CD14-positive monocyte (primary cell): ENCODE results near the gene ATRX. TPM values are rescaled to one million over a fixed set of nuclear protein-coding genes. Genes with fewer than 3 reads are reported as not detected.

ENCODE experiments used
- DNase-seq, 3 donors: peaks; one replicate each; pipeline ENCODE4 v3.0.0-alpha.2; 2011 to 2022
- H2AFZ ChIP-seq: 2 replicates; pipeline ENCODE4 v1.6.0; 2012; ENCODE audit warnings: mild to moderate bottlenecking, low read depth, low read length, inconsistent platforms; ENCODE audit not compliant: insufficient read depth, poor library complexity, severe bottlenecking
- H3K27ac ChIP-seq, 2 donors: 1 replicate in 1 of 2; 2 replicates in 1 of 2; pipeline ENCODE4 v1.5.1; 2012 to 2013; ENCODE audit warnings: low read length in 2 of 2, control low read depth in 1 of 2, inconsistent platforms in 1 of 2, low read depth in 1 of 2, mild to moderate bottlenecking in 1 of 2
- H3K27me3 ChIP-seq, 2 donors: one replicate each; pipeline versions ENCODE4 v1.6.0 to v1.6.1; 2011 to 2013; ENCODE audit warnings: low read length in 2 of 2; ENCODE audit not compliant: control insufficient read depth in 2 of 2, insufficient read depth in 2 of 2
- H3K36me3 ChIP-seq, 2 donors: replicated peaks in 1 of 2; 1 replicate in 1 of 2; 2 replicates in 1 of 2; pipeline versions ENCODE4 v1.5.1 to v1.6.1; 2012 to 2013; ENCODE audit warnings: low read length in 2 of 2, control low read depth in 1 of 2, inconsistent platforms in 1 of 2, mild to moderate bottlenecking in 1 of 2; ENCODE audit not compliant: insufficient read depth in 2 of 2, control insufficient read depth in 1 of 2
- H3K4me1 ChIP-seq, 2 donors: 1 replicate in 1 of 2; 2 replicates in 1 of 2; pipeline versions ENCODE4 v1.5.1 to v1.6.1; 2012 to 2013; ENCODE audit warnings: low read length in 2 of 2, control low read depth in 1 of 2, inconsistent platforms in 1 of 2, mild to moderate bottlenecking in 1 of 2, moderate library complexity in 1 of 2; ENCODE audit not compliant: insufficient read depth in 2 of 2, control insufficient read depth in 1 of 2
- H3K4me2 ChIP-seq: replicated peaks from 2 replicates; pipeline ENCODE3; 2012; ENCODE audit warnings: low read length, moderate library complexity, mild to moderate bottlenecking; ENCODE audit not compliant: poor library complexity, severe bottlenecking; ENCODE audit errors: extremely low read depth
- H3K4me3 ChIP-seq, 3 experiments: fragments of 200-600 bp in 1 of 3; sonication (generic) in 1 of 3; replicated peaks in 1 of 3; 1 replicate in 2 of 3; 2 replicates in 1 of 3; pipeline ENCODE4 v1.5.1; 2011 to 2013; ENCODE audit warnings: low read length in 3 of 3, mild to moderate bottlenecking in 3 of 3, control low read depth in 2 of 3, low read depth in 2 of 3, inconsistent platforms in 1 of 3, moderate library complexity in 1 of 3
- H3K79me2 ChIP-seq: 2 replicates; pipeline ENCODE4 v1.6.0; 2012; ENCODE audit warnings: mild to moderate bottlenecking, control low read depth, inconsistent platforms, low read length, moderate library complexity; ENCODE audit not compliant: insufficient read depth
- H3K9ac ChIP-seq: 2 replicates; pipeline ENCODE4 v1.6.0; 2017; ENCODE audit warnings: low read length, mild to moderate bottlenecking; ENCODE audit not compliant: insufficient read depth, poor library complexity, severe bottlenecking
- H3K9me3 ChIP-seq, 2 donors: replicated peaks in 1 of 2; 1 replicate in 1 of 2; 2 replicates in 1 of 2; pipeline versions ENCODE4 v1.5.1 to v1.6.1; 2012 to 2013; ENCODE audit warnings: low read length in 2 of 2, control low read depth in 1 of 2; ENCODE audit not compliant: control insufficient read depth in 1 of 2, insufficient read depth in 1 of 2
- H4K20me1 ChIP-seq: 2 replicates; pipeline ENCODE4 v1.6.0; 2012; ENCODE audit warnings: mild to moderate bottlenecking, low read length, control low read depth, moderate library complexity; ENCODE audit not compliant: insufficient read depth
- H3K27ac Mint-ChIP-seq, 7 donors: one replicate each; pipeline ENCODE4 v1.8.0; 2020; ENCODE audit warnings: mild to moderate bottlenecking in 7 of 7, mixed read lengths in 7 of 7, moderate library complexity in 6 of 7, inconsistent platforms in 2 of 7
- H3K27me3 Mint-ChIP-seq, 3 donors: one replicate each; pipeline ENCODE4 v1.8.0; 2021 to 2022; ENCODE audit warnings: low read depth in 3 of 3, mild to moderate bottlenecking in 3 of 3, mixed read lengths in 3 of 3, moderate library complexity in 3 of 3, inconsistent platforms in 1 of 3
- H3K36me3 Mint-ChIP-seq, 2 donors: one replicate each; pipeline ENCODE4 v1.8.0; 2020; ENCODE audit warnings: mixed read lengths in 2 of 2, inconsistent platforms in 1 of 2, mild to moderate bottlenecking in 1 of 2
- H3K4me1 Mint-ChIP-seq: one replicate; pipeline ENCODE4 v1.8.0; 2020; ENCODE audit warnings: mild to moderate bottlenecking, mixed read lengths
- H3K4me3 Mint-ChIP-seq, 2 donors: one replicate each; pipeline ENCODE4 v1.8.0; 2020; ENCODE audit warnings: mild to moderate bottlenecking in 2 of 2, mixed read lengths in 2 of 2, moderate library complexity in 1 of 2
- H3K9me3 Mint-ChIP-seq, 7 donors: one replicate each; pipeline ENCODE4 v1.8.0; 2020 to 2022; ENCODE audit warnings: mixed read lengths in 7 of 7, mild to moderate bottlenecking in 6 of 7, moderate library complexity in 6 of 7, inconsistent platforms in 2 of 7
- CTCF ChIP-seq: fragments of 200-600 bp; IDR thresholded peaks from one replicate; pipeline ENCODE4 v1.8.0; 2022; ENCODE audit warnings: antibody characterized with exemption, mild to moderate bottlenecking
- WGBS: methylation state at CpG from one replicate; pipeline ENCODE4 v1.1.5; 2013; ENCODE audit warnings: missing lambda C conversion rate; ENCODE audit not compliant: insufficient coverage; 5-methylcytosine and 5-hydroxymethylcytosine counted together
- intact Hi-C, 2 donors: fragments of 100-400 bp; cut with micrococcal nuclease; formaldehyde crosslinking; loops; one replicate each; pipeline versions ENCODE4 v1.15.0 to v1.15.1; 2023
- polyA plus RNA-seq, 3 donors: library from polyadenylated mRNA; depleted of rRNA in 1 of 3; unstranded in 2 of 3; stranded (reverse) in 1 of 3; fragments of 300-500 nt in 2 of 3; fragments of >200 nt in 1 of 3; fragmentation: Illumina TruSeq in 2 of 3; gene quantifications; 1 replicate in 2 of 3; 2 replicates in 1 of 3; pipeline ENCODE4 v1.2.3, GENCODE V29; 2012 to 2021

The ATRX gene
- polyA plus RNA-seq, 3 donors = 8.6 to 18.3 (median 17.3) TPM

- H2AFZ ChIP-seq = no peak overlapping the region
- H3K9me3 ChIP-seq = no peaks in the 10 kb centered on the region
- H3K79me2 ChIP-seq = peaks cover 66% of the 10 kb centered on the region
- no peak for TF ChIP-seq CTCF
- no CpG with 5 or more reads among the region's 4 CpGs for WGBS
- Mint-ChIP-seq H3K9me3 (peaks cover 0 to 7% (median 2%) of the 10 kb centered on the region in 7 donors), H3K4me3 (no peak overlapping the region), H3K36me3 (no peaks in the 10 kb centered on the region), H3K27me3 (no peaks in the 10 kb centered on the region), H3K27ac (peak overlapping the region in 1 of 7 donors; percentile 60), H3K4me1 (peaks cover 19% of the 10 kb centered on the region)
- no peaks in the 10 kb centered on the region for H3K4me1 ChIP-seq
- no peak overlapping the region for H3K4me2 ChIP-seq
- H3K27ac ChIP-seq = no peak overlapping the region
- no peak overlapping the region for H3K4me3 ChIP-seq
- peaks cover 48% of the 10 kb centered on the region for H4K20me1 ChIP-seq
- intact Hi-C loops = no loop called here
- H3K9ac ChIP-seq = no peak overlapping the region
- DNase-seq = no peak
- H3K27me3 ChIP-seq = no peaks in the 10 kb centered on the region
- no peaks in the 10 kb centered on the region for H3K36me3 ChIP-seq
Observed at GRCh38 chrX:77723681-77724080, 62.3 kb downstream of the ATRX start.

- Histone ChIP-seq H3K27me3 (no peaks in the 10 kb centered on the region), H4K20me1 (peaks cover 34% of the 10 kb centered on the region), H3K36me3 (peaks cover 5 to 23% of the 10 kb centered on the region in 2 donors), H2AFZ (no peak overlapping the region), H3K9ac (no peak overlapping the region), H3K27ac (no peak overlapping the region), H3K4me3 (no peak overlapping the region), H3K9me3 (no peaks in the 10 kb centered on the region), H3K79me2 (peaks cover 57% of the 10 kb centered on the region), H3K4me1 (no peaks in the 10 kb centered on the region), H3K4me2 (no peak overlapping the region)
- no peak for TF ChIP-seq CTCF
- no CpG with 5 or more reads among the region's 4 CpGs for WGBS
- Mint-ChIP-seq H3K4me1 (peaks cover 19% of the 10 kb centered on the region), H3K27me3 (no peaks in the 10 kb centered on the region), H3K9me3 (peaks cover 0 to 3% (median 0%) of the 10 kb centered on the region in 7 donors), H3K4me3 (no peak overlapping the region), H3K27ac (peak overlapping the region in 1 of 7 donors; percentile 37), H3K36me3 (peaks cover 12 to 13% of the 10 kb centered on the region in 2 donors)
- DNase-seq = no peak
- intact Hi-C loops = no loop called here
Observed at GRCh38 chrX:77719388-77719787, 66.6 kb downstream of the ATRX start.
